Measurements from ENCODE around the gene RFTN1.

DNA sequence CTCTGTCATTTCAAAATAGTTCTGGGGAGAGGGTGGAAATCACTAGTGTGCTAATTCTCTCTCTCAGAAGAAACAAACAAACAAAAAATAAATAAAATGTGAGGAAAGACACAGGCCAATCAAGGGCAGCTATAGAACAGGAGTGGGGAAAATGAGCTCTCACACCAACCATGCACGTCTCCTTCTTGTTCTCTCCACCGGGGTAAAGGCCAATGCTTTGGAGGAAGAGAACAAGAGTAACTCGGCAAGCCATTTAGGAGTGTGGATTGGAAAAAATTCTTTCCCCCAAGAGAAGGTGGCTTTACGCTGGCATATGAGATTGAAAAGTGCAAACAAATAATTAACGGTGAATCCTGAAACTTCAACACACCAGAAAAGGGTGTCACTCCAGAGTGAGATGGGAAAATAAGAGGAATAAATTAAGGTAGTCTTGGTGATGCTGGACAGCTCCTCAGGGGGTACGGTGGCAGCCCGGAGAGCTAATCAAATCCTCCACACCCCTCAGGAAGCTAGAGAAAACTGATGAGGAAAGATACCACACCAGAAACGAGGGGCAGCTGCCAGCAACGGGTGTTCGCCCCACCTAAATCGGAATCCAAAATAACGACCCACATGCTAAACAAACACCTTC, 88.0 kb downstream of the RFTN1 start:
- no peak for TF ChIP-seq POLR2A (IDR thresholded peaks at IDR 0.05)
- TF ChIP-seq, protein P1, sequence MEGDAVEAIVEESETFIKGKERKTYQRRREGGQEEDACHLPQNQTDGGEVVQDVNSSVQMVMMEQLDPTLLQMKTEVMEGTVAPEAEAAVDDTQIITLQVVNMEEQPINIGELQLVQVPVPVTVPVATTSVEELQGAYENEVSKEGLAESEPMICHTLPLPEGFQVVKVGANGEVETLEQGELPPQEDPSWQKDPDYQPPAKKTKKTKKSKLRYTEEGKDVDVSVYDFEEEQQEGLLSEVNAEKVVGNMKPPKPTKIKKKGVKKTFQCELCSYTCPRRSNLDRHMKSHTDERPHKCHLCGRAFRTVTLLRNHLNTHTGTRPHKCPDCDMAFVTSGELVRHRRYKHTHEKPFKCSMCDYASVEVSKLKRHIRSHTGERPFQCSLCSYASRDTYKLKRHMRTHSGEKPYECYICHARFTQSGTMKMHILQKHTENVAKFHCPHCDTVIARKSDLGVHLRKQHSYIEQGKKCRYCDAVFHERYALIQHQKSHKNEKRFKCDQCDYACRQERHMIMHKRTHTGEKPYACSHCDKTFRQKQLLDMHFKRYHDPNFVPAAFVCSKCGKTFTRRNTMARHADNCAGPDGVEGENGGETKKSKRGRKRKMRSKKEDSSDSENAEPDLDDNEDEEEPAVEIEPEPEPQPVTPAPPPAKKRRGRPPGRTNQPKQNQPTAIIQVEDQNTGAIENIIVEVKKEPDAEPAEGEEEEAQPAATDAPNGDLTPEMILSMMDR (IDR thresholded peaks at IDR 0.05), result no peak
